ENCODE data around the gene RPRM. TPM values are rescaled to one million over a fixed set of nuclear protein-coding genes. Genes with fewer than 3 reads are reported as not detected.

The RPRM gene
- total and polyA plus RNA-seq, 10 donors, result 0.56 to 2.2 (median 1.5) TPM

- no peaks in the 10 kb centered on the region for H3K4me1 ChIP-seq
- TF ChIP-seq POLR2A (IDR thresholded peaks at IDR 0.05) (no peak), POLR2AphosphoS5 (IDR thresholded peaks at IDR 0.05) (no peak)
- TF ChIP-seq, protein P1, sequence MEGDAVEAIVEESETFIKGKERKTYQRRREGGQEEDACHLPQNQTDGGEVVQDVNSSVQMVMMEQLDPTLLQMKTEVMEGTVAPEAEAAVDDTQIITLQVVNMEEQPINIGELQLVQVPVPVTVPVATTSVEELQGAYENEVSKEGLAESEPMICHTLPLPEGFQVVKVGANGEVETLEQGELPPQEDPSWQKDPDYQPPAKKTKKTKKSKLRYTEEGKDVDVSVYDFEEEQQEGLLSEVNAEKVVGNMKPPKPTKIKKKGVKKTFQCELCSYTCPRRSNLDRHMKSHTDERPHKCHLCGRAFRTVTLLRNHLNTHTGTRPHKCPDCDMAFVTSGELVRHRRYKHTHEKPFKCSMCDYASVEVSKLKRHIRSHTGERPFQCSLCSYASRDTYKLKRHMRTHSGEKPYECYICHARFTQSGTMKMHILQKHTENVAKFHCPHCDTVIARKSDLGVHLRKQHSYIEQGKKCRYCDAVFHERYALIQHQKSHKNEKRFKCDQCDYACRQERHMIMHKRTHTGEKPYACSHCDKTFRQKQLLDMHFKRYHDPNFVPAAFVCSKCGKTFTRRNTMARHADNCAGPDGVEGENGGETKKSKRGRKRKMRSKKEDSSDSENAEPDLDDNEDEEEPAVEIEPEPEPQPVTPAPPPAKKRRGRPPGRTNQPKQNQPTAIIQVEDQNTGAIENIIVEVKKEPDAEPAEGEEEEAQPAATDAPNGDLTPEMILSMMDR (IDR thresholded peaks at IDR 0.05 in 8 of 11, conservative IDR thresholded peaks at IDR 0.05 in 3 of 11), result no peak
- peak; percentile 68 for DNase-seq
- no peaks in the 10 kb centered on the region for H3K36me3 ChIP-seq
- H3K27ac ChIP-seq, result no peak overlapping the region
- H3K9me3 ChIP-seq, result no peaks in the 10 kb centered on the region
- H3K4me3 ChIP-seq, result no peak overlapping the region
- intact Hi-C loops (cut with DNase I; ENCODE audit: low total_unique reads), result no loop called here
- WGBS, 5 donors, result 87 to 90% (median 89%) methylated on average over 14 of the region's 14 CpGs
- H3K27me3 ChIP-seq (replicated peaks in 1 of 7), result peaks cover 0 to 6% (median 0%) of the 10 kb centered on the region in 7 donors
These were observed 19.5 kb upstream of the RPRM start for GRCh38 chr2:153497938-153498629.

GRCh38 chr2:153495725-153496124, 17.2 kb upstream of the RPRM start:
- Histone ChIP-seq H3K27ac (no peak overlapping the region), H3K4me3 (no peak overlapping the region), H3K27me3 (replicated peaks in 1 of 7) (peaks cover 0 to 6% (median 0%) of the 10 kb centered on the region in 7 donors), H3K4me1 (no peaks in the 10 kb centered on the region), H3K9me3 (no peaks in the 10 kb centered on the region), H3K36me3 (no peaks in the 10 kb centered on the region)
- WGBS, 5 donors, result 0 to 5% (median 4%) methylated on average over 1 of the region's 1 CpG
- DNase-seq, result no peak
- intact Hi-C loops (cut with DNase I; ENCODE audit: low total_unique reads), result no loop called here
- TF ChIP-seq POLR2AphosphoS5 (IDR thresholded peaks at IDR 0.05) (no peak), POLR2A (IDR thresholded peaks at IDR 0.05) (no peak)
- TF ChIP-seq, protein P1 (IDR thresholded peaks at IDR 0.05 in 8 of 11, conservative IDR thresholded peaks at IDR 0.05 in 3 of 11), result no peak

DNA sequence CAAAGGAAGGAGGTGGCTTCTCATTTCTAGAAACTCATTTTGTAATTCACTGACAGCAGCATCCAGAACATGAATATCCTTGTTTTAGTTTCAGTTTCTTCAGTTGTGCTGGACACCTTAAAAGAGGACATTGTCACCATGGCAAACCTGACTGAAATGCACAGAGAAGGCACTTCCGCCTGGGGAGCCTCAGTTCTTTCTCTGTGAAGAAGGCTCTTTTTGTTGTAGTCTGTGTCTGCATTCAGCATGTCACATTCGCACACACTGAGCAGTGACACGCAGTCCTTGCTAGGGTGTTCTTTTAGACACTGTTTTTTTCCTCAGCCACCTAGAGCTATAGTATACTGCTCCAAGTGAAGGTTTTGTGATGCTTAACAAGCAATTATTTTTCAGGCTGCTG, 9.5 kb upstream of the RPRM start:
- no peak overlapping the region for H3K27ac ChIP-seq
- peaks cover 0 to 21% (median 0%) of the 10 kb centered on the region in 7 donors for H3K27me3 ChIP-seq (replicated peaks in 1 of 7)
- H3K36me3 ChIP-seq, result no peaks in the 10 kb centered on the region
- DNase-seq, result no peak
- WGBS, 5 donors, result 74 to 88% (median 78%) methylated on average over 3 of the region's 3 CpGs
- TF ChIP-seq POLR2AphosphoS5 (IDR thresholded peaks at IDR 0.05) (no peak), POLR2A (IDR thresholded peaks at IDR 0.05) (no peak)
- no peaks in the 10 kb centered on the region for H3K4me1 ChIP-seq
- no peak overlapping the region for H3K4me3 ChIP-seq
- H3K9me3 ChIP-seq, result no peaks in the 10 kb centered on the region
- intact Hi-C loops (cut with DNase I; ENCODE audit: low total_unique reads), result no loop called here

GRCh38 chr2:153487448-153487847, 8.9 kb upstream of the RPRM start:
- WGBS, 5 donors, result 83 to 92% (median 88%) methylated on average over 1 of the region's 1 CpG
- intact Hi-C loops (cut with DNase I; ENCODE audit: low total_unique reads), result no loop called here
- TF ChIP-seq POLR2A (IDR thresholded peaks at IDR 0.05), result no peak
- no peak for TF ChIP-seq POLR2AphosphoS5 (IDR thresholded peaks at IDR 0.05)
- TF ChIP-seq, protein P1 (IDR thresholded peaks at IDR 0.05 in 8 of 11, conservative IDR thresholded peaks at IDR 0.05 in 3 of 11), result no peak
- H3K4me3 ChIP-seq, result no peak overlapping the region
- no peaks in the 10 kb centered on the region for H3K9me3 ChIP-seq
- H3K36me3 ChIP-seq, result no peaks in the 10 kb centered on the region
- H3K4me1 ChIP-seq, result no peaks in the 10 kb centered on the region
- H3K27ac ChIP-seq, result no peak overlapping the region
- DNase-seq, result no peak
- peaks cover 0 to 24% (median 1%) of the 10 kb centered on the region in 7 donors for H3K27me3 ChIP-seq (replicated peaks in 1 of 7)

Measured in spleen (tissue), 11 donors.